ENCODE measurements around the gene MDM4.
"Not testable (repeated sequence)": the region's sequence is repeated elsewhere in the genome, so short reads cannot be mapped to it uniquely, and the experiment has no call there.

DNA sequence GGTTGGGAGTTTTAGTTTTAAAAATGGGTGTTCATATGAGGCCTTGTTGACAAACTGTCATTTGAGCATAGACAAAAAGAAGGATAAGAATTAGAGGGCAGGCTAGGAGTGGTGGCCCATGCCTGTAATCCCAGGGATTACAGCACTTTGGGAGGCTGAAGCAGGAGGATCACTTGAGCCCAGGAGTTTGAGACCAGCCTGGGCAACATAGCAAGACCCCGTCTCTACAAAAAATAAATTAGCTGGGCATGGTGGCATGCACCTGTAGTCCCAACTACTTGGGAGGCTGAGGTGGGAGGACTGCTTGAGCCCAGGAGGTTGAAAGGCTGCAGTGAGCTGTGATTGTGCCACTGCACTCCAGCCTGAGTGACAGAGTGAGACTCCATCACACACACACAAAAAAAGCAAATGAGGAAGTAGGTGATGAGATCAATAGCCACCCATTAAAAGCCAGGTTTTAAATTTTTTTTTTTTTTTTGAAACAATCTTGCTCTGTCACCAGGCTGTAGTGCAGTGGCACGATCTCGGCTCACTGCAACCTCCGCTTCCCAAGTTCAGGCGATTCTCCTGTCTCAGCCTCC lies 5.8 kb downstream of the MDM4 start:
- TF ChIP-seq, protein P1, sequence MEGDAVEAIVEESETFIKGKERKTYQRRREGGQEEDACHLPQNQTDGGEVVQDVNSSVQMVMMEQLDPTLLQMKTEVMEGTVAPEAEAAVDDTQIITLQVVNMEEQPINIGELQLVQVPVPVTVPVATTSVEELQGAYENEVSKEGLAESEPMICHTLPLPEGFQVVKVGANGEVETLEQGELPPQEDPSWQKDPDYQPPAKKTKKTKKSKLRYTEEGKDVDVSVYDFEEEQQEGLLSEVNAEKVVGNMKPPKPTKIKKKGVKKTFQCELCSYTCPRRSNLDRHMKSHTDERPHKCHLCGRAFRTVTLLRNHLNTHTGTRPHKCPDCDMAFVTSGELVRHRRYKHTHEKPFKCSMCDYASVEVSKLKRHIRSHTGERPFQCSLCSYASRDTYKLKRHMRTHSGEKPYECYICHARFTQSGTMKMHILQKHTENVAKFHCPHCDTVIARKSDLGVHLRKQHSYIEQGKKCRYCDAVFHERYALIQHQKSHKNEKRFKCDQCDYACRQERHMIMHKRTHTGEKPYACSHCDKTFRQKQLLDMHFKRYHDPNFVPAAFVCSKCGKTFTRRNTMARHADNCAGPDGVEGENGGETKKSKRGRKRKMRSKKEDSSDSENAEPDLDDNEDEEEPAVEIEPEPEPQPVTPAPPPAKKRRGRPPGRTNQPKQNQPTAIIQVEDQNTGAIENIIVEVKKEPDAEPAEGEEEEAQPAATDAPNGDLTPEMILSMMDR (IDR thresholded peaks at IDR 0.05; ENCODE audit: low read length): not testable (repeated sequence)
- not testable (repeated sequence) for TF ChIP-seq EZH2 (optimal IDR thresholded peaks at IDR 0.05; ENCODE audit: low read depth, low read length)
